Activated T-helper 1 cell treated with anti-CD3 and anti-CD28 coated beads, Interleukin-2, amount 50 U/mL, for 16 hours (primary cell): Measurements from ENCODE around the gene TNFRSF25.
"Not testable (repeated sequence)": the region's sequence is repeated elsewhere in the genome, so short reads cannot be mapped to it uniquely, and the experiment has no call there.

ENCODE experiments used
- DNase-seq, 2 donors: peaks; one replicate each; pipeline ENCODE4 v3.0.0-alpha.2; 2020; ENCODE audit warnings: low read depth in 1 of 2, low spot score in 1 of 2

The TNFRSF25 gene

DNA sequence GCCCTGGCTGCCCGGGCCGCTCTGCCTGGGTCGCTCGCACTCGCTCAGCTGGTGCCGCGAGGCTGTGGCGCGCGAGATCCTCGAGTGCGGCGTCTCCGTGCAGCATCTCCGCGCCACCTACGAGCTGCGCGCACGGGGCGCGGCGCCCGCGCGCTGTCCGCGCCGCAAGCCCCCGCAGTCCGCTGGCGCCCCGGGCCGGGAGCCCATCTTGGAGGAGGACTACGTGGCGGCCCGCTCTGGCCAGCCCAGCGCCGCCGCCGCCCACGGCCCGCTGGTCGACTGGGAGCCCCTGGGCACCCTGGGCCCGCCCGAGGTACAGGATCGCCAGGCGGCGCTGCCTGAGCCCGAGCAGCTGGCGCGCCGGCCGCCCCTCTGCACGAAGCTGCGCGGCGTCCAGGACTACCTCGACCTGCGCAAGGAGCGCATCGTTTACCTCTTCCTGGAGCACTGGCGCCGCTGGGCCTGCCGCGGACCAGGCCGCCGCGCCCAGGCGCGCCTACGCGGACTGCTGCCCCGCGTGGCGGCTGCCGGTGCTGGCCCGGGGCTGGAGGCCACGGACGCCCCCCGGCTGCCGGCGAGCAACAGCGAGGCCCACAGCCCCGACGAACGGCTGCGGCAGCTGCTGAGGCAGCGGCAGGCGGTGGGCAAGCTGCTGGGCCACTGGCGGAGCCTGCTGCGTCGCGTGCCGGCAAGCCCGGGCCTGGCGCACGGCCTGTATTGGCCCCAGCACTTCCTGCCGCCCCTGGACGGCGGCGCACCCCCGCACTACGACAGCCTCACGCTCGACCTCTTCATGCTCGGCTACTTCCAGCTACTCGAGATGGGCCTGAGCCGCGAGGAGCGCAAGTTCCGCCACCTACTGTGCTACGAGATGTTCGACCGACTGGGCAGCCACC, 10.9 kb downstream of the TNFRSF25 start:
- peak in 1 of 2 donors; percentile 35 for DNase-seq

DNA sequence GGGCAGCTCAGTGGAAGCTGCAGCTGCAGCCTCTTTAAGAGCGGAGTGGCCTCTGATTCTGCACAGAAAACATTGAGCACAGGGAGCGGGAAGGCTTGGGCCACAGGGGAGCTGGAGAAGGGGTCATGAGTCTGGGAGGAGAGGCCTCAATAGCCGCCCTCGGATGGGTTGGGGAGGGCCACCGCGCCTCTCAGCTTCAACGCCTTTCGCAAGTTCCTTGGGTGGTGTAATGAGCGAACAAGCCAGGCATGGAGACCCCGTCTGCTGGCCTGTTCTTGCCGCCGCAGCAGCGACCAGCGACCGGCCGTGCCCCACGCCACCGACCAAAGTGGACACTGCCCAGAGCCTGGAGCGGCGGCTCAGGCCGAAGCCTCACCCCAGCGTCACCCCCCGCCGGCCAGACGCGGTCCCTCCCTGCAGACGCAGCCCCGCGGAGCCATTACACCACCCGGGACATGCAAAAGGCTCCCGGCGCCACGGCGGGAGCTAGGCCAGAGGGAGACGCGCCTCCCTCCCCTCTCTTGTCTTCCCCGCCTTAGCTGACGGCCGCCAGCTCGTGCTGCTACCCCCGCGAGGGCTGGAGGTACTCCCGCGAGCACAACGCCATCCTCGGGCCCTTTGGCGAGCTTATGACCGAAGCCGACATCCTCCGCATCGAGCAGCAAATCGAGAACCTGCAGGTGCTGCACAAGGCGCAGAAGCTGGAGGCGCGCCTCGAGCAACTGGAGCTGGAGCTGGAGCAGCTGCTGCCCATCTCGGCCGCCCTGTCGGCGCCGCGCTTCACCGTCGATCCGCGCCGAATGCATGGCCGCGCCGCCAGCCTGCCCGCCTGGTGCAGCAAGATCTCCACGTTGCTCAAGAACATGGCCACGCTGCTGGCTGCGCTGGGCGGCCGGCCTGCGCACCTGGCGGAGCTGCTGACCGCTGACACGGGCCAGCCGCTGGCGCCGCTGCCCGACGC, 11.8 kb downstream of the TNFRSF25 start:
- not testable (repeated sequence) for DNase-seq

DNA sequence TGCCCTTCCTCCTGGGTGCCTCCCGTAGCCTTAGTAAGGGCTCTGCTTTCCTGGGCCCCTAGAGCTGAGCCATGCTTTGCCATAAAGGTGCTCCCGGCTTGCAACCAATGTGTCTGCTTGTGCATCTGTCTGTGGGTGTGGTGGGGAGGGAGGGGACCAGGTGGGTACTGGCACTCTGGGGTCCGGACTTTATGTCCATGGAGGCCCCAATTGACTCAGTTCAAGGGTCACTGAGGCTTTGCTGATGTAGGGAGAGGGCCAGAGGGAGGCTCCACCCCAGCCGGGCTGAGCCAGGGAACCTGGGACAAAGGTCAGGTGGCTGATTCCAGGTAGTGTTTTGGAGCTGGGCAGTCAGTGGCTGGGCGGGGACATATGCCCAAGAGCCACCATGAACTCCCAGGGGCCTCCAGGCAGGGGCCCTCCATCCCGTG, 15.0 kb downstream of the TNFRSF25 start:
- no peak for DNase-seq

DNA sequence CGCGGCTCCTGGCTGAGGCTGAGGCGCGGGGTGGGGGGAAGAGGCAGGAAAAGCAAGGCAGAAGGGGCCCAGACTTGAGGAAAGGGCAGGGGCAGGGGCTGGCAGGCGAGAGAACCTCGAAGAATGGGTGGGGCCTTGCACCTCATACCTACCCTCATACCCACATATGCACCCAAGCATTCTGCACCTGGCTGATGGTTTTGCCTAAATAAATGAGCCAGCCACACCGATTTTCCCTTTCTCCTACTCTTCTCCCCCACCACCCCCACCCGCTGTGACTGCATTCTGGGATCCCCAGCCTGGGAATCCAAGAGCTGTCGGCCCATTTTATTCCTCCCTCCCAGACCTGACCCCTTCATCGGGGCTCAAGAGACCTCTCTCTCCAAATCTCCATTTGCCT, 15.5 kb downstream of the TNFRSF25 start:
- not testable (repeated sequence) for DNase-seq

DNA sequence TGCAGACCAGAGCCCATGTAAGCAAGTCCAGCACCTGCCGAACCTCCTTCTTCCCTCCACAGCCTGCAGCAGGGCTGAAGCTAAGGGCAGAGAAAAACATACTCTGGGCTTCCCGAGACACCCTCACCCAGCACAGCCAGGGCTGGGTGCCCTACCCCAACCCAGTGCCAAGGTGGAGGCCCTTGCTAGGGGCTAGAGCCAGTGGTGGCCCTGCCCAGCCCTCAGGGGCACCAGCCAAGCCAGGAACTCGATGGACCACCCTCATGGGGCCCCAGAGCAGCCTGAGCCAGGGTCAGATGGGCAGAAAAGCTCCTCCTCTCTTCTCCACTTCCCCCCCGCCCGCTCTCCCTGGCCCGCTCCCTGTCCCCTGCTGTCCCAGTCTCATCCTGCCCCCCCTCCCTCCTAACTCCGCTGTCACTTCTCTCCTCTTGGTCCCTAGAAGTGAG, 15.9 kb downstream of the TNFRSF25 start:
- DNase-seq: no peak

DNA sequence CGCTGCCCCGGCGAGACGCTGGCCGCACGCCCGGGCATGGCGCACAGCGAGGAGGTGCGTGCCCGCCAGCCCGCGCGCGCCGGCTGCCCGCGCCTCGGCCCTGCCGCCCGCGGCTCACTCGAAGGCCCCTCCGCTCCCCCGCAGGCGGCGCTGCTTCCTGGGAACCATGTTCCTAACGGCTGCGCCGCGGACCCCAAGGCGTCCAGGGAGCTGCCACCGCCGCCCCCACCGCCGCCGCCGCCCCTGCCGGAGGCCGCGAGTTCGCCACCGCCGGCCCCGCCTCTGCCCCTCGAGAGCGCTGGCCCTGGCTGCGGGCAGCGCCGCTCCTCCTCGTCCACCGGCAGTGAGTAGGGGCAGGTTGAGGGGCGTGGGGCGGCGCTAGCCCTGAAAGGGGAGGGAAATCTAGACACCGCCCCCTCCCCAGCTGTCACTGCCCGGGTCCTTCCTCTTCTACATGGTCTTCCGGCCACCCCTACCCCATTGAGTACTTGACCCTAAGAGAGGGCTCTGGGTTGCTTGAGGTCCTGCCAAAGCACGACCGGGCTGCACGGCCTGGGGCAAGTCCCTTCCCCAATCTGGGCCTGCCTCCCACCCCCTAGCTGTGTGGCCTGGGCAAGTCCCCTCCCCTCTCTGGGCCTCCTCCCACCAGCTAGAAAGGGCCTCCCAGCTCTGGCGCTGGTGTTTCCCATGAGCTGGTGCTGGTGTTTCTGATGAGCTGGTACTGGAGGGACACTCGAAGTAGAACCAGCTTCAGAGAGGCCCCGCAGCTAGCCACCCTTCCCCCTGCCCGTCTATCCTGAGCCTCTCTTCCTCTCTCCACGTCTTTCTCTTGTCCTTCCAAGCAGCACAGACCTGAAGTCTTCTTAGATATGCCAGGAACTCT, 17.0 kb downstream of the TNFRSF25 start:
- no peak for DNase-seq

DNA sequence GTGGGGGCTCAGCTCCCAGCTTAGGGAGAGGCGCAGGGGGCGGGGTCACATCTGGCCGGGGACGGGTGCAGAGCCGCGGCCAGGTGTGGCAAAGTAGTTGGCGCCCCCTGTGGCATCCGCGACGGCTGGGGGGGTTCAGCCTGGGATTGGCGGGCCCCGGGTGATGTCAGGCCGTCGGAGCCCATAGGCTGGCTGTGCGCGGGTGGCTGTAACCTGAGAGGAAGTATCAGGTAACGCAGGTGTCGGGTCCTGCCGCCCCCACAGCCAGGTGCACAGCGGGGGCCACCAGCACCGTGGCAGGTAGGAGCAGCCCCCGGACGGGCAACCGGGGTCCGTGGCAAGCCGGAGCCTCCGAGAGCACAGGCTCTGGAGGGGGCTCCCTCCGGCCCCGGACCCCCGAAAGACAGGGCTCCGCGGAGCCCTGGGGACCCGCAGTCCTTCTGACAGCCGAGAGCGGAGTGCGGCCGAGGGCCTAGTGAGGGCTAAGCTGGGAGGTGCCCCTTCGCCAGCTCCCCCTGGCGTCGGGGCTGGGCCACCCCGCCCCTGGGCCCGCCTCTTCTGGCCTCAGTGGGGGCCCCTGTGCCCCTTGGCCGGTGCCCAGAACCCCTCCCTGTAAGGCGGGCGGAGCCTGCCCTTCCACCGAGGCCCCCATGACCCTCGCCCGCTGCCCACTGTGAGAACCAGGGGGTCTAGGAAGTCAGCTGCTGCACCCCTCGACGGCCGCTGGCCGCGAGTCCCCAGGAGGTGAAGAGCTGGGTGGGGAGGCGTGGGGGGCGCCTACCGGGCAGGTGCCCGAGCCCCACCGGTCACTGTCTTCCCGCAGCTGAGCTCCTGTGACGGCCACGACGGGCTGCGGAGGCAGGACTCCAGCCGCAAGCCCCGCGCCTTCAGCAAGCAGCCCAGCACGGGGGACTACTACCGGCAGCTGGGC, 17.9 kb downstream of the TNFRSF25 start:
- no peak for DNase-seq

DNA sequence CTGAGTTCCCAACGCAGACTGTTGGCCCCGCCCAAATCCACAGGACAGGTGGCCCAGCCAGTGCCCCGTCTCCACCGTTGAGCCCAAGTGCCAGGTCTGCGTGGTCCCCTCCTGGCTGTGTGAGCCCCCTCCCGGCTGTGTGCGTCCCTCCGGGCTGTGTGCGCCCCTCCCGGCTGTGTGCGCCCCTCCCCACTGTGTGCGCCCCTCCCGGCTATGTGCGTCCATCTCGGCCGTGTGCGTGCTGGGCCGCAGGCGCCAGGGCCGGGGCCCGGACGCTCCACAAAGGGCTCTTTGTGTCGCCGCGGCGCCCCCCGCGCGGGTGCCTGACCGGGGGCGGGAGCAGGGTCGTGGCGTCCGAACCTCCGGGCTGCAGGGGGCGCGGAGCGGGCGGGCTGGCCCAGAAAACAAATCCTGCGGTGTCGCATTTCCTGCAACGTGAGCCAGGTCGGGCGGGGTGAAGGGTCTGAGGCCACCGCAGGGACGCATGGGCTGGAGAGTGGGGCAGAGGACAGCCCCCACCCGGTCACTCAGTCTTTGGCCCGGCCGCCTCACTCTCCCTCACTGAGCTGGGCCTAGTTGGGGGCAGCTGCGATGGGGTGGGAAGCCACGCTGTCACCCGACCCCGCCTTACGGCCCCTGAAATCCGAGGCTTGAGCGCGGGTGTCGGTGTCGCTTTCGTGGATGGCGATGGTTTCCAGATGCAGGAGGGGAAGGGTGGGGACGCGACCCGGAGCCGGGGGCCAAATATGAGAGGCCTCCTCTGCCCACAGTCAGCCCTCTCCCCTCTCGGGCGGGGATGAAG, 18.8 kb downstream of the TNFRSF25 start:
- no peak for DNase-seq

DNA sequence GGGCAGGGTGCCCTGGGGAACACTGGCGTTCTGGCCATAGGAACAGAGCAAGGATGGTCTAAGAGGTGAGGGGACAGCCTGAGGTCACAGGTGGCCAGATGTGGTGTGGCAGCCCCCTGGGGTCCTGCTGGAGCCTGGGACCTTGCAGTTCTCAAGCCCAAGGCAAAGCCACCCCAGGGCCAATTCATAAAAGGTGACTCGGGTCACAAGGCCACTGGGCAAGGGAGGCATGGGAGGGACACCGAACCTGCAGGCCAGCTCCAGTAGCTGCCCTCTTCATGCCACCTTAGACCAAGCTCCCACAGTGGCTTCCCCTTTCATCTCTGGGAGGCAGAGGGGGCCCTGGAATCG, 19.3 kb downstream of the TNFRSF25 start:
- no peak for DNase-seq

DNA sequence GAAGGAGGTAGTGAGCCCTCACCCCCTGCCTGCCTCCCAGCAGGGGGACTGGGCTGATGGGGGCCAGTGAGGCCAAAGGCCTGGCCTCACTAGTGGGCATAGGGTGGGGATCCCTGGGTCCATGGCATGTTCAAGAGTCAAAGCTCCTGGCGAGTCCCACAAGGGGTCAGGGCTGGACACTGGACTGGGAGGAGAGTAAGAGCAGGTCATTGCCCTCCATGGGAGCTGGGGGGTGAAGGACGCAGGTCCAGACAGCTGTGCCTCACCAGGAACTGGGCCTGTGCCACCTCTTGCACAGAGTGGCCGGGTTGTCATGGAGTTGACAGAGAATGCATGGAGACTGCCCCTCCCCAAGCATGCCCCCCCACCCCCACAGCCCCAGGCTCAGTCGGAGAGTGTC, 20.0 kb downstream of the TNFRSF25 start:
- not testable (repeated sequence) for DNase-seq

DNA sequence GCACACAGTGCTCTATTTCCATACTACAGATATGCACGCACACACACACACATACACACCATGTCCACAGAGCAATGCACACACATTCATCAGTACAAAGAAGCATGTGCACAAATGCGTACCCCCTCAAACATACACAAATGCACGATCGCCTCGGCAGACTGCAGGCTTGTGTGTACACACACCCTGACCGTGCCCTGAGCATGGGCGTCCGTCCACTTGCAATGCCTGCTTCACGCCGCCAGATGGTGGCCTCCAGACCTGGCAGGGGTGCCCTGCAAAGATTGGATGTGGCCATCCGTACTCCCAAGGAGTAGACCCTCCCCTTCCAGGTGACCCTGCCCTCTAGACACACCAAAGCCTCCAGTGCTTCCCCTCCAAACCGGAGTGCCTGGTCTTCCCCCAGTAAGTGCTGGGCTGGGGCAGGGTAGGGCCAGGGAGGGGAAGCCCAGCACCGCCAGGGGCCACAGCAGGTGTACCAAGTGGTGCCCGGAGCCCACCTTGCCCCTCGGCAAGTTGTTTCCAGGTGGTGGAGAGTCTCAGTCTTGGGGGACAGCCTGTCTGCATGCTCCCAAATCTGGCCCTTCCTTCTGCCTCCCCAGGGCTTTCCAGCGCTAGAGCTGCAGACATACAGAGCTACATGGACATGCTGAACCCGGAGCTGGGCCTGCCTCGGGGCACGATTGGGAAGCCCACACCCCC, 20.8 kb downstream of the TNFRSF25 start:
- DNase-seq: no peak

DNA sequence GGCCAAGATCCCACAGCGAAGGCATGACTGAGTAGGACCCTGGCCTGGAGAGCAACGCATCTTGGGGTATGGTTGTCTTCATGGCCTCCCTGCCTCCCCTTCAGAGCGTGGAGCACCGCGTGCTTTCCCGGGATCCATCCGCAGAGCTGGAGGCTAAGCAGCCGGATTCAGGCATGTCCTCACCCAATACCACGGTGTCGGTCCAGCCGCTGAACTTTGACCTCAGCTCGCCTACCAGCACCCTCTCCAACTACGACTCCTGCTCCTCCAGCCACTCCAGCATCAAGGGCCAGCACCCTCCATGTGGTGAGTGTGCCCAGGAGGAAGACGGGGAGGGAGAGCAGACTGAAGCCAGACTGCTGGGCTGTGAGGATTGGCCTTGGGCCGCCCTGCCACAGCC, 21.6 kb downstream of the TNFRSF25 start:
- no peak for DNase-seq

DNA sequence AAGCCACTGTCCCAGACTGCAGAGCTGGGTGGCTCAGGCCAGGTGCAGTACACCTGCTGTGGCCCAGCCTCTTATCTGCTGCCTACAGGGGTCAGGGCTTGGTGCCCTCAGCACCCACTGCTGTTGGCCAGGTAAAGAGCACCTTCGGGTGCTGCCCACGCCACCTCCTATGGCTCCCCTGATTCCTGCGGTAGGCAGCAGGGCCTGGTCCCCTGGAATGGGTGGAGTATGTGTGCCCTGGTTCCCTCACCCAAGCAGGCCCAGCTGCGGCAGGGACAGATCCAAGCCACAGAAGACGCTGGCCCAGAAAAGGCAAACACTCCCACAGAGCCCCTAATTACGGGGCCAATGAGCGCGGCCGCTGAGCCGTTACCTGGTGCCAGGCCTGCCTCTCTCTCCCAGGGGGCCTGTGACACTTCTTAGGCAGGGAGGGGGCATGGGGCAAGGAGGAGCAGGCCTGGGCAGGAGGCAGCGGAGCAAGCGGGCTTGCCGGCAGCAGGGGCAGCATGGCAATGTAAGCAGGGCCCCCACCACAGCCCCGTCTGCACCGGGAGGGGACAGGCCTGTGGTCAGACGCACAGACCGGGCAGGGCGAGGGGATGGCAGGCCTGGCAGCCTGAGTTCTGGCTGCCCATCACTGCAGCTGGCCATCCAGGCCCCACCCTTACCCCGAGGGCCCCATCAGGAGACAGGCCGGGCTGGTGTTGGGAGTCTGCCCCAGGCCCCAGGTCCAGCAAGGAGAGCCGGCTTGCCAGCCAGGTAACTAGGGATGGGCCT, 22.4 kb downstream of the TNFRSF25 start:
- DNase-seq: no peak

DNA sequence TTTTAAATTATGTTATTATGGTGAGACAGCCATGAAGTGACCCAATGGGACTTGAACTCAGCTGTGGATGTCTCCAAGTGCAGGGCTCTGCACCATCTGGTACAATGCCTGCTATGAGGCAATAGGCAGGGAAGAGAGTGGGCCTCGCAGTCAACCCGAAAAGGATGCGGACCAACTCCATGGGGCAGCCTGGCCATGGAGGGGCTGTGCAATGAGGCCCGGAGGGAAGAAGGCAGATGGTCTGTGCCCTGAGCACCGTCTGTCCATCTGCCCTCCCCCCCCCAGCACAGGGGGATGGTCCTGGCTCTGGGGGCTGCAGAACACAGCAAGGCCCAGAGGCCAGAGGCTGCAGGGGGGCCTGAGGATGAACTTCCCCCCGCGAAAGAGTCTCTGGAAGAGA, 24.4 kb downstream of the TNFRSF25 start:
- DNase-seq: no peak

DNA sequence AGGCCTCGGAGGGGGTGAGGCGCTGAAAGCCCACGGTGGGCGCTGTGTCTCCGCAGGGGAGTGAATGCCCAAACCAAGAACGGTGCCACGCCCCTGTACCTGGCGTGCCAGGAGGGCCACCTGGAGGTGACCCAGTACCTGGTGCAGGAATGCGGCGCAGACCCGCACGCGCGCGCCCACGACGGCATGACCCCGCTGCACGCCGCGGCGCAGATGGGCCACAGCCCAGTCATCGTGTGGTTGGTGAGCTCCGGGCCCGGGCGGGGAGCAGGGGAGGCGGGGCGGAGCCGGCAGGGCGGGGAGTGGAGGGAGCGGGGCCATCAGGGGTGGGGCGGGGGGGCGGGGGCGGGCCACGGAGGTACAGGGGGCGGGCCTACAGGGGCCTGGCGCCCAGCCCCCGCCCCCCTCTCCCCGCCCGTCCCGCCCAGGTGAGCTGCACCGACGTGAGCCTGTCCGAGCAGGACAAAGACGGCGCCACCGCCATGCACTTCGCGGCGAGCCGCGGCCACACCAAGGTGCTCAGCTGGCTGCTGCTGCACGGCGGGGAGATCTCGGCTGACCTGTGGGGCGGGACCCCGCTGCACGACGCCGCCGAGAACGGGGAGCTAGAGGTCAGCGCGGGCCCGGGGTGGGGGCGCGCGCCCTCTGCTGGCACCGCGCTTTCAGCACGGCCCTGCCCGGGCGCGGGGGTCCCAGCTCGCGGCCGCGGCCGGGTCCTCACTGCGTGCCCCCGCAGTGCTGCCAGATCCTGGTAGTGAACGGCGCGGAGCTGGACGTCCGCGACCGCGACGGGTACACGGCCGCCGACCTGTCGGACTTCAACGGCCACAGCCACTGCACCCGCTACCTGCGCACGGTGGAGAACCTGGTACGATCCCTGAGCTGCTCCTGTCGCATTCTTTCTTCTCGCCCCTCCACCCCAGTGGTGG, 25.5 kb downstream of the TNFRSF25 start:
- DNase-seq: peak; percentile 51 to 65

DNA sequence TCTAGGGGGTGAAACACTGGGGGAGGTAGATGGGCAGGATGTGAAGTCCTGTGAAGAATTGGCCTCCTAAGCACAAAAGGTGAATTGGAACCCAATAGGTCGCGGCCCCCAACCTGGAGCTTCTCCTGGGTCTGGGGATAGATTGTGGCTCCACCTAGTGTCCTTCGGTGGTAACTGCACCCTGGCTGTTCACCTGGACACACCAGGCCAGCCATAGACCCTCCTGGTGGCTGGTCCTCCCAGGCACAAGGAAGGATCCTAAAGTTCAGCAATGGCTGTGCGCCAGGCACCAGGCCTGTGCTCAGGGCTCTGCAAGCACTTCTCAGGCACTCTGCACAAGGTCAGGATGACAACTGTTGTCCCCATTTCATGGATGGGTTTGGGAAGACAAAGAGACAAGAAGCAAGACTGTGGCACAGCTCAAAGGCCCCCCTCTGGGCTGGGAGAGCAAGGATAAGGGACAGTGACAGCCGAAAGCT, 27.9 kb downstream of the TNFRSF25 start:
- DNase-seq: peak; percentile 53 to 59
